Panc1 (cell line): ENCODE data around the gene INPP4A. TPM values are rescaled to one million over a fixed set of nuclear protein-coding genes. Genes with fewer than 3 reads are reported as not detected.

Source experiments
- ATAC-seq: fragments of 200-7000 bp; cut with Tn5 transposase; 2 replicates; pipeline ENCODE4 v1.9.1; 2020; ENCODE audit warnings: mild to moderate bottlenecking, moderate library complexity
- BruUV-seq: library from RNA; stranded (reverse); fragments of 400-500 nt; replicated peaks from 2 replicates; lab custom pipeline; 2021; lab: Mats Ljungman, UMichigan
- CTCF ChIA-PET: fragments of 300-600 bp; sonication (Branson Sonifier 250); formaldehyde crosslinking; loops from one replicate; lab custom pipeline; 2022; ENCODE audit warnings: antibody characterized with exemption; lab: Charles Lee
- POLR2A ChIA-PET: fragments of 300-600 bp; sonication (Branson Sonifier 250); formaldehyde crosslinking; loops from one replicate; lab custom pipeline; 2022; ENCODE audit warnings: antibody characterized with exemption; lab: Charles Lee
- DNase-seq: peaks from one replicate; pipeline ENCODE4 v3.0.0-alpha.2; 2010; ENCODE audit warnings: low read depth, low spot score
- H3K27ac ChIP-seq: 2 replicates; pipeline ENCODE4 v1.5.1; 2011; ENCODE audit warnings: mild to moderate bottlenecking, low read length, inconsistent platforms
- H3K27me3 ChIP-seq: fragments of 200-500 bp; sonication (Bioruptor generic); 2 replicates; pipeline ENCODE4 v1.6.0; 2014; ENCODE audit warnings: low read length, inconsistent platforms; ENCODE audit not compliant: control insufficient read depth, insufficient read depth
- H3K36me3 ChIP-seq: fragments of 200-500 bp; sonication (Bioruptor generic); 2 replicates; pipeline ENCODE4 v1.5.1; 2014; ENCODE audit warnings: inconsistent platforms, mild to moderate bottlenecking, low read length, moderate library complexity; ENCODE audit not compliant: control insufficient read depth, insufficient read depth
- H3K4me1 ChIP-seq: 2 replicates; pipeline ENCODE4 v1.5.1; 2011; ENCODE audit warnings: inconsistent platforms, mild to moderate bottlenecking, low read length, moderate library complexity; ENCODE audit not compliant: control insufficient read depth, insufficient read depth
- H3K4me3 ChIP-seq, 2 experiments: 2 replicates each; pipeline ENCODE4 v1.5.1; 2011 to 2012; ENCODE audit warnings: low read depth in 2 of 2, low read length in 2 of 2, mild to moderate bottlenecking in 2 of 2, inconsistent platforms in 1 of 2, moderate library complexity in 1 of 2
- H3K9me3 ChIP-seq: fragments of 200-500 bp; sonication (Bioruptor generic); 2 replicates; pipeline ENCODE4 v1.5.1; 2014; ENCODE audit warnings: low read depth, mild to moderate bottlenecking, inconsistent platforms, low read length, moderate library complexity; ENCODE audit not compliant: control insufficient read depth, insufficient read depth
- CTCF ChIP-seq: fragments of 450-650 bp; IDR thresholded peaks from 2 replicates; pipeline ENCODE4 v1.5.1; 2017; ENCODE audit warnings: mild to moderate bottlenecking
- POLR2AphosphoS5 ChIP-seq: IDR thresholded peaks from 2 replicates; pipeline ENCODE4 v1.6.1; 2012; ENCODE audit warnings: mild to moderate bottlenecking, low read depth, low read length, moderate library complexity
- REST ChIP-seq, 2 experiments: IDR thresholded peaks; 2 replicates each; pipeline ENCODE4 v1.6.1; 2011 to 2012; ENCODE audit warnings: low read depth in 2 of 2, control low read depth in 1 of 2, low read length in 1 of 2, mild to moderate bottlenecking in 1 of 2, moderate library complexity in 1 of 2; ENCODE audit not compliant: insufficient read depth in 1 of 2
- SIN3A ChIP-seq: IDR thresholded peaks from 2 replicates; pipeline ENCODE4 v1.6.1; 2012; ENCODE audit warnings: low read depth, mild to moderate bottlenecking, low read length, moderate library complexity, borderline replicate concordance; ENCODE audit not compliant: insufficient read depth
- TCF7L2 ChIP-seq: IDR thresholded peaks from 2 replicates; pipeline ENCODE4 v1.6.1; 2011; ENCODE audit warnings: mild to moderate bottlenecking, low read depth, low read length, inconsistent platforms
- in situ Hi-C: cut with HindIII; loops from 2 replicates; pipeline ENCODE4 v1.10.0; 2016; ENCODE audit warnings: low sequenced_read_pairs, low pct_unique_long_range_greater_than_20kb
- intact Hi-C: fragments of 100-400 bp; cut with micrococcal nuclease; formaldehyde crosslinking; loops from one replicate; pipeline ENCODE4 v1.10.0; 2022; ENCODE audit not compliant: unreplicated experiment
- total RNA-seq: library from RNA; stranded (reverse); gene quantifications from one replicate; pipeline ENCODE4 v1.2.1, GENCODE V29; 2021; ENCODE audit not compliant: unreplicated experiment

INPP4A gene
- total RNA-seq, 1 experiment from 2014 or later, result 22.9 TPM

- in situ Hi-C loops (no loop called here), intact Hi-C loops (no loop called here)
- CTCF ChIA-PET, result no interaction called here
- BruUV-seq, result no TSS peak
- DNase-seq (no peak), ATAC-seq (no peak)
- Histone ChIP-seq H3K9me3 (no peaks in the 10 kb centered on the region), H3K4me3 (no peak overlapping the region), H3K4me1 (no peaks in the 10 kb centered on the region), H3K36me3 (no peaks in the 10 kb centered on the region), H3K27ac (no peak overlapping the region), H3K27me3 (no peaks in the 10 kb centered on the region)
- POLR2A ChIA-PET, result no interaction called here
- no peak for TF ChIP-seq SIN3A
- TF ChIP-seq CTCF, result peak; percentile 40
Observed at GRCh38 chr2:98488252-98488651, 43.6 kb downstream of the INPP4A start.

- ChIA-PET CTCF (no interaction called here), POLR2A (no interaction called here)
Observed at GRCh38 chr2:98489486-98489885, 44.8 kb downstream of the INPP4A start.

More at GRCh38 chr2:98489486-98489885, 44.8 kb downstream of the INPP4A start:
- in situ Hi-C loops, result no loop called here
- intact Hi-C loops, result no loop called here
- H3K9me3 ChIP-seq, result no peaks in the 10 kb centered on the region
- no peak for ATAC-seq
- no peak overlapping the region for H3K4me3 ChIP-seq
- no peaks in the 10 kb centered on the region for H3K27me3 ChIP-seq
- TF ChIP-seq POLR2AphosphoS5 (no peak), CTCF (no peak), SIN3A (no peak), TCF7L2 (no peak), REST (IDR thresholded peaks at IDR 0.05; ENCODE audit: insufficient read depth in 1 of 2, low read depth in 2 of 2, low read length in 1 of 2) (no peak)
- no peaks in the 10 kb centered on the region for H3K36me3 ChIP-seq
- H3K4me1 ChIP-seq, result no peaks in the 10 kb centered on the region
- no peak for DNase-seq
- H3K27ac ChIP-seq, result no peak overlapping the region
- no TSS peak for BruUV-seq
